GM18873 (cell line): ENCODE data around the gene AMPD1.
A peak's percentile ranks its signal among the peaks of the same experiment; 100 is the strongest.

Experiments used
- ATAC-seq: cut with Tn5 transposase; IDR thresholded peaks from one replicate; pipeline ENCODE4 v1.9.1; 2021; ENCODE audit warnings: mild to moderate bottlenecking, moderate library complexity, moderate number of reproducible peaks; ENCODE audit not compliant: unreplicated experiment, low FRiP score

Gene AMPD1

DNA sequence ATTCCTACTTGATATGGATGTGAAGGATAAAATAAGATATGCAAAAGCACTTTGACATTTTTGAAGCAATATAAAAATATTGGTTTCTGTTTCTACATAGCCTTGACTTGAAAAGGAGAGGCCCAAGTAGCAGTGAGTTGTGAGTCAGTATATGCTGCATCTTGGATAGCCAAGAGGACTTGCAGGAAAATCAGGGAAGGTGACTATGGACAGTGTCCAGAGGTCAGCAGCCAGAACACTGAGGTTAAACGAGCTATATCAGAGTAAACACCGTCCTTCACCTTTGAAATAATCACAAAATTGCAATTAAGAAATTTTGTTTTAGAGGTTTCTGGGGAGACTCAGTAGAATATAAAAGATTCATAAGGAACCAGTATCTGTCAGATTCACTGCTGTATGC is 6.6 kb upstream of the AMPD1 start:
- ATAC-seq, result no peak

DNA sequence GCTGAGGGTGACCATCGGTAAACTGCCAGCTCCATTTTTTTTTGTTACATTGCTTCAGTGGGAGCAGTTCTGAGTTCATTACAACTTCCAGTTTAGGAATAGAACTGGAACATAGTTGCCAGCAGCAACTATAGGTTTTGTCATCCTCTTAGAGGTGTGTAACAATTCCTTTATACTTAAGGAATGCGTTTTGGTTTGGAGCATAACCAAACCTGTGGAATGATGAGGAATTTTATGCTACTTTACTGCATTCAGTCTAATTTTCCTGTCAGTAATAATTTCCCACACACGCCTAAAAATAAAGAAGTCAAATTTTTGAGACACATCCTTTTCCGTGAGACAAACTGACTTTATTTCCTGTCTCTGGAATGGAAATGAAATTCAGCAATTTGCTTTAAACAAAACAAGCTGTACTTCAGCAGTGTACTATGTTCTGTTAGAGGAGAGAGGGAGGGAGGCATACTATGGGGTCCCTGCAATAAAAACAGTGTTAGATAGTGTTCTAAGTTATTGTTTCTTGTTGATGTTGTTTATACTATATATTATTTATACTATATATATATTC is 4.8 kb upstream of the AMPD1 start:
- no peak for ATAC-seq

GRCh38 chr1:114696810-114697209 is 1.5 kb upstream of the AMPD1 start:
- no peak for ATAC-seq

DNA sequence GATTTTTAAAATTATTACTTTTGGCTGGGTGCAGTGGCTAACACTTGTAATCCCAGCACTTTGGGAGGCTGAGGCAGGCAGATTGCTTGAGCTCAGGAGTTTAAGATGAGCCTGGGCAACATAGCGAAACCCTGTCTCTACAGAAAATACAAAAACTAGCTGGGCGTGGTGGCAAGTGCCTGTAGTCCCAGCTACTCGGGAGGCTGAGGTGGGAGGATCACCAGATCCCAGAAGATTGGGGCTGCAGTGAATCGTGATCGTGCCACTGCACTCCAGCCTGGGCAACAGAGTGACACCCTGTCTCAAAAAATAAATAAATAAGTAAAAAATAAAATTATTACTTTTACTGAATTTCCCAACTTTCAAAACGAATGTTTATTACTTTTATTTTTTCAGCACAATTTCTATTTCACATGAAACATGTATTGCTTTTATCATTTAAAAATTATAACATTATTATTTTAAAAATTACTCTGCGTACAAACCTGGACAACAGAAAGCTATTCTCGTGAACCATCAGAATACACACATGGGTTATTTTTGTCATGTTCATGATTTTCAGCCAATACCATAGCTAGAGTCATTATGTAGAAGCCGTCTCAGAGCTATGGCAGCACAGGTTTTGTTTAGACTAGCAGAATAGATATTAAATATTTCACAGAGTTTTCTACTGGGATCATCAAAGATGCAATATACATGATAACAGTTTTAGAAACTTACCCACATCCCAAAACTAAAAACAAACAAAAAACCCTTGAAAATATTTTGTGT is 621 bp downstream of the AMPD1 start:
- no peak for ATAC-seq

DNA sequence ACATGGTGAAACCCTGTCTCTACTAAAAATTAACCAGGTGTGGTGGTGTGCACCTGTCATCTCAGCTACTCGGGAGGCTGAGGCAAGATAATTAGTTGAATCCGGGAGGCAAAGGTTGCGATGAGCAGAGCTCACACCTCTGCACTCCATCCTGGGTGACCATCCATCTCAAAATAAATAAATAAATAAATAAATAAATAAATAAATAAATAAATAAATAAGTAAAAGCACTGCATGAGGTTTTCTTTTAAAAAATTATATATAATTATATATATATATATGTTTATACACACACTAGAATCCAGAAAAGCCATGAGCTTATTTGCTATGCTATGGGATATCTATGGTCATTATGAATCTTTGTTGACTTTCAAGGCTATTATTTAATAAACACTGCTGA is 2.4 kb downstream of the AMPD1 start:
- no peak for ATAC-seq

GRCh38 chr1:114691061-114691460 is 4.3 kb downstream of the AMPD1 start:
- ATAC-seq, result no peak

DNA sequence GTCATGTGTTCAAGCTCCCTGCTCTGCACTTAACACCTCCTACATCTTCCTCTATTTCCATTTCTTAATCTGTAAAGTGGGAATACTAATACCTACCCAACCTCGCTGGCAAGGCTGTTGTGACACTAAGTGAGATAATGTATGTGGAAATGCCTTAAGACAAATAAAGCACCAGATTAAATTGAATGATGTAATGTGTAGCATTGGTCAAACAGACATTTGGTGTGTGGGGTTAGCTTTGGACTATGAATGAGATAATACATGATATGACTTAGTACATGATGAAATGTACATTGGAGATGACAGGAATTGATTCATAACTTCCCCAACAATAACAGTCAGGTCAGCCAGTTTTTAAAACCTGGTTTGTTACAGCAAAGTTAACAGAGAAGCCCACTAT is 5.2 kb downstream of the AMPD1 start:
- ATAC-seq, result no peak

- no peak for ATAC-seq
Measured at GRCh38 chr1:114688526-114688925, 6.8 kb downstream of the AMPD1 start.

DNA sequence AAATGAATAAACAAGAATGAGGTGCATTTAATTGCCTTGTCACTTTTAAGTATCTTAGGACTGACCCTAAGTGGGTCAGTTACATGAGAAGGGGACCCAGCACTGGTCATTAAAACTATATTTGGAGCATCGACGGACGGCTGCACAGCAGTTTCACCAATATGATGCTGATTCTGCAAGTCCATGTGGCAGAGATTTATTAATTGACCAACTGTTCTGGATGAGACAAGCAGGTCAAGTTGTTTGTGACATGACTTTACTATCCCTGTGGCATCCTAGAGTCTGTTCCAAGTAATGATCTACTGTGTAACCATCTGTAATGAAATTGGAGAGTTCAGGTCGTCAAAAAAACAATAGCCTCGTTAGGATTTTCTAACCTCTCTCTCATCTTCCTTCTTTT is 9.5 kb downstream of the AMPD1 start:
- ATAC-seq, result no peak

- no peak for ATAC-seq
Measured at GRCh38 chr1:114677691-114678090, 17.7 kb downstream of the AMPD1 start.

DNA sequence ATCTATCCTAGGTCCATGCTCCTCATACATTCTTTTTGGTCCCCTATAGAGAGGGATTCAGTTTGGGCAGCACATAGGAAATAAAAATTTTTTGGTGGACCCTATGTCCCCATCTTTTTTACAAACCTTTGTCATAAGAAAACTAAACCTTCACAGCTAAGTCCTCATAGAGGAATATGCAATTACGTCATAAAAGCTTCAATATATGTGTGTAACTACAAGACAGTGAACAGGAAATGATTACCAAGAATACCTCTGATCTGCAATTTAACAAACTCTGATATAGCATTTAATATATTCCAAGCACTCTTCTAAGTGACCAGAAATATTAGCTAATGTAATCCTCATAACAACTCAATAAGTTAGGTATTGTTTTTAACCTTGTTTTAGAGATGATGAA is 19.2 kb downstream of the AMPD1 start:
- ATAC-seq, result no peak

GRCh38 chr1:114671939-114672275 is 23.4 kb downstream of the AMPD1 start:
- ATAC-seq, result no peak

GRCh38 chr1:114671011-114671938 is 24.1 kb downstream of the AMPD1 start:
- ATAC-seq, result no peak

GRCh38 chr1:114670083-114671010 is 25.0 kb downstream of the AMPD1 start:
- ATAC-seq, result peak; percentile 94

GRCh38 chr1:114669562-114670082 is 25.7 kb downstream of the AMPD1 start, which contains the start of gene DENND2C:
DENND2C (minus strand) TSS chr1:114670049; CDS start chr1:114625984, 44,065 bp downstream.
- peak; percentile 57 for ATAC-seq

DNA sequence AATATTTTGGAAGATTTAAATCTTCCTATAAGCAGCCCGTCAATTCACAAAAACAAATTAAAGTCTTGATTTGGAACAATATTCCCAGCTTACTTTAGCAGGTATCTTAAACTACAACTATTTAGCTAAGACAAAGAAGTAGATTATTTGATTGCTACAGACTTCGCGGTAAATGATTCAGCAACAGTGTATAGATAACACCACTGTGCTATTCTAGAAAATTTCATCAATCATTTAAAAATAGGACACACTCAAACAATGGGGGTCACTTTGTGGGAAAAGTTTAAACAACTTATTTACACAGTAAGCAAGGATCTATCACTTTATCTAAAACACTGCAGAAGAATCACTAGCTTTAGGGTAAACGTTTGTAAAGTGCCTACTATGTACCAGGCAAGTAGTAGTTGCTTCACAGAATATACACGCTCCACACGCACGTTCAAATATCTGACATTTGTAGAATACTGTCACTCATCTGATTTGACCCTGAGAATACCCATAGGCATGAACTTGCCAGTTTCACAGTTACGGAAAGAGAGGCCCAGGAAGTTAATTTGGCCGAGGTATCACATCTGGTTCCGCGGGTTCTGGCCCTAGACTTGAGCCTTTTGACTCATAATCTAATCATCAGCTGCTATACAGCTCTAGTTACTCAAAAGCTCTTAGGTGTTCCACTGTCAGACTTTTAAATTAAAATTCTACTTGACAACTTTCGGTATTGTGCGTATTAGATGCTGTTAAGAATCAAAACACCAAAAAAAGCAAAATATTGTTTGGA is 26.4 kb downstream of the AMPD1 start:
- ATAC-seq, result no peak

DNA sequence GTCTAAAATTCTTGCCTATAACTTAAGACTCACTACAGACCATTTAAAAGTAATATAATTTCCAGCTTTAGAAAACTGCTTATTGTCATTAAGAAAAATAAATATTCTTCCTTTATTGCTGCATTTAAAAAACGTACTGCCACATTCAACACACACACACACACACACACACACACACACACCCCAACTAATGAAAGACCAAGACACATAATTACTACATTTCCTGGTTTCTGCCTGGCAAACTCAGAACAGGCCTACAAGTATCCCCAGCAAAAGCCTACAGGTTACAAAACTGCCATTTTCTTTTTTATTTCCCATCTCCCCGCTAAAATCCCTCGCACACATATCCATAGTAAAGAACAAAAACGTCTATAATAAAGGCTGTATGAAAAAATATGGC is 27.0 kb downstream of the AMPD1 start:
- ATAC-seq, result no peak

- no peak for ATAC-seq
Measured at GRCh38 chr1:114666954-114667353, 28.4 kb downstream of the AMPD1 start.

- ATAC-seq, result no peak
Measured at GRCh38 chr1:114660238-114660637, 35.1 kb downstream of the AMPD1 start.
